SK-N-SH (cell line): Measurements from ENCODE around the gene TMPRSS11D.
A peak's percentile ranks its signal among the peaks of the same experiment; 100 is the strongest.

Experiments
- EZH2phosphoT487 ChIP-seq: fragments of 200-600 bp; sonication (generic); IDR thresholded peaks from 2 replicates; pipeline ENCODE4 v1.6.1; 2017; ENCODE audit warnings: low read depth, mixed run types, mild to moderate bottlenecking, antibody characterized with exemption, moderate library complexity, borderline replicate concordance
- GABPA ChIP-seq: IDR thresholded peaks from 2 replicates; pipeline ENCODE4 v1.4.0; 2012; ENCODE audit warnings: low read depth, mild to moderate bottlenecking
- POLR2AphosphoS5 ChIP-seq: IDR thresholded peaks from 2 replicates; pipeline ENCODE4 v1.6.1; 2012; ENCODE audit warnings: low read depth, low read length
- RCOR1 ChIP-seq: fragments of 150-350 bp; IDR thresholded peaks from 2 replicates; pipeline ENCODE4 v1.6.1; 2017; ENCODE audit warnings: antibody characterized with exemption, low read length
- RXRA ChIP-seq: IDR thresholded peaks from 2 replicates; pipeline ENCODE4 v1.4.0; 2012; ENCODE audit warnings: low read depth, mild to moderate bottlenecking, borderline replicate concordance
- TCF12 ChIP-seq: IDR thresholded peaks from 2 replicates; pipeline ENCODE4 v1.4.0; 2012
- TF ChIP-seq, protein P1 (sequence below): fragments of 200-600 bp; sonication (generic); IDR thresholded peaks from 2 replicates; pipeline ENCODE4 v1.6.1; 2017; ENCODE audit warnings: antibody characterized with exemption, mild to moderate bottlenecking, moderate library complexity

DNA sequence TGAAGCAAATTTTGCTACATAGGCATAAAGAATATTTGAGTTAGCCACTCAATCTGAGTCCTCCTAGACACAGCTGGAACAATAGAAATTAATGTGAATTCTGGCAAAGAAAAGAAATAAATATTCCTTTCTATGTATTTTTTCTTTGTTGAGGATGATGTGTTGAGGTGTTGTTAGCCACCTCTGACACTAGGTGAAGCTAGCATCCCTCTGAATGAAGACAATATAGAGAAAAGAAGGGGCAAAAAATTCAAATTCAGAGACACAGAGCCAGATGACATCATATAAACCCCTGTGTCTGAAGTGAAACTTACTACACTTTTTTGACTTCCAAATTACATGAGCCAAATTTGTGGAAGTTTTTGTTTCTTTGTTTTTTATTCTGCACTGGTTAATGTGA is 34.6 kb upstream of the TMPRSS11D start:
- no peak for TF ChIP-seq RXRA
- TF ChIP-seq, protein P1, sequence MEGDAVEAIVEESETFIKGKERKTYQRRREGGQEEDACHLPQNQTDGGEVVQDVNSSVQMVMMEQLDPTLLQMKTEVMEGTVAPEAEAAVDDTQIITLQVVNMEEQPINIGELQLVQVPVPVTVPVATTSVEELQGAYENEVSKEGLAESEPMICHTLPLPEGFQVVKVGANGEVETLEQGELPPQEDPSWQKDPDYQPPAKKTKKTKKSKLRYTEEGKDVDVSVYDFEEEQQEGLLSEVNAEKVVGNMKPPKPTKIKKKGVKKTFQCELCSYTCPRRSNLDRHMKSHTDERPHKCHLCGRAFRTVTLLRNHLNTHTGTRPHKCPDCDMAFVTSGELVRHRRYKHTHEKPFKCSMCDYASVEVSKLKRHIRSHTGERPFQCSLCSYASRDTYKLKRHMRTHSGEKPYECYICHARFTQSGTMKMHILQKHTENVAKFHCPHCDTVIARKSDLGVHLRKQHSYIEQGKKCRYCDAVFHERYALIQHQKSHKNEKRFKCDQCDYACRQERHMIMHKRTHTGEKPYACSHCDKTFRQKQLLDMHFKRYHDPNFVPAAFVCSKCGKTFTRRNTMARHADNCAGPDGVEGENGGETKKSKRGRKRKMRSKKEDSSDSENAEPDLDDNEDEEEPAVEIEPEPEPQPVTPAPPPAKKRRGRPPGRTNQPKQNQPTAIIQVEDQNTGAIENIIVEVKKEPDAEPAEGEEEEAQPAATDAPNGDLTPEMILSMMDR, result peak; percentile 56
- TF ChIP-seq POLR2AphosphoS5, result no peak
- TF ChIP-seq RCOR1, result no peak
- no peak for TF ChIP-seq GABPA
- no peak for TF ChIP-seq TCF12
- no peak for TF ChIP-seq EZH2phosphoT487
